Caco-2 (cell line): Measurements from ENCODE around the gene GDAP2. TPM values are rescaled to one million over a fixed set of nuclear protein-coding genes. Genes with fewer than 3 reads are reported as not detected.
"Not testable (repeated sequence)": the region's sequence is repeated elsewhere in the genome, so short reads cannot be mapped to it uniquely, and the experiment has no call there.

Source experiments
- BruUV-seq: library from RNA; stranded (reverse); fragments of 400-500 nt; replicated peaks from 2 replicates; lab custom pipeline; 2021; lab: Mats Ljungman, UMichigan
- CTCF ChIA-PET: fragments of 300-600 bp; sonication (Branson Sonifier 250); formaldehyde crosslinking; loops from one replicate; lab custom pipeline; 2022; ENCODE audit warnings: antibody characterized with exemption; lab: Charles Lee
- POLR2A ChIA-PET: fragments of 300-600 bp; sonication (Branson Sonifier 250); formaldehyde crosslinking; loops from one replicate; lab custom pipeline; 2022; ENCODE audit warnings: antibody characterized with exemption; lab: Charles Lee
- DNase-seq, 2 experiments: peaks; one replicate each; pipeline versions ENCODE4 v3.0.0 to v3.0.0-alpha.2; 2020 to 2022
- H3K27me3 ChIP-seq: replicated peaks from 2 replicates; pipeline ENCODE4 v1.6.0; 2011; ENCODE audit warnings: low read length; ENCODE audit not compliant: control insufficient read depth, insufficient read depth
- H3K36me3 ChIP-seq: 2 replicates; pipeline ENCODE4 v1.5.1; 2011; ENCODE audit warnings: low read length; ENCODE audit not compliant: control insufficient read depth, insufficient read depth
- H3K4me1 ChIP-seq: fragments of 250-450 bp; sonication (Bioruptor Pico); 2 replicates; pipeline ENCODE4 v1.5.1; 2020; ENCODE audit warnings: mild to moderate bottlenecking
- H3K4me3 ChIP-seq: 2 replicates; pipeline ENCODE4 v1.5.1; 2011; ENCODE audit warnings: low read depth, mild to moderate bottlenecking, control low read depth, low read length
- H3K9me3 ChIP-seq: fragments of 250-450 bp; sonication (Bioruptor Pico); 2 replicates; pipeline ENCODE4 v1.5.1; 2020; ENCODE audit warnings: mild to moderate bottlenecking, moderate library complexity
- H3K27ac Mint-ChIP-seq: one replicate; pipeline ENCODE4 v1.8.0; 2022; ENCODE audit warnings: mixed read lengths; ENCODE audit not compliant: unreplicated experiment
- H3K27me3 Mint-ChIP-seq: one replicate; pipeline ENCODE4 v1.8.0; 2022; ENCODE audit warnings: mixed read lengths; ENCODE audit not compliant: insufficient read depth, unreplicated experiment
- H3K36me3 Mint-ChIP-seq: one replicate; pipeline ENCODE4 v1.8.0; 2022; ENCODE audit warnings: mild to moderate bottlenecking, mixed read lengths; ENCODE audit not compliant: insufficient read depth, unreplicated experiment
- H3K4me1 Mint-ChIP-seq: one replicate; pipeline ENCODE4 v1.8.0; 2022; ENCODE audit warnings: low read depth, mixed read lengths; ENCODE audit not compliant: unreplicated experiment
- H3K4me3 Mint-ChIP-seq: one replicate; pipeline ENCODE4 v1.8.0; 2022; ENCODE audit warnings: mild to moderate bottlenecking, moderate library complexity, mixed read lengths; ENCODE audit not compliant: unreplicated experiment
- H3K9me3 Mint-ChIP-seq: one replicate; pipeline ENCODE4 v1.8.0; 2022; ENCODE audit warnings: mixed read lengths; ENCODE audit not compliant: unreplicated experiment
- CTCF ChIP-seq, 2 experiments: fragments of 200-600 bp in 1 of 2; IDR thresholded peaks; 1 replicate in 1 of 2; 2 replicates in 1 of 2; pipeline versions ENCODE4 v1.5.1 to v1.8.0; 2011 to 2022; ENCODE audit warnings: antibody characterized with exemption in 1 of 2, control low read depth in 1 of 2, inconsistent platforms in 1 of 2, low read depth in 1 of 2, low read length in 1 of 2, mild to moderate bottlenecking in 1 of 2, moderate library complexity in 1 of 2; ENCODE audit not compliant: insufficient read depth in 1 of 2, severe bottlenecking in 1 of 2, unreplicated experiment in 1 of 2
- intact Hi-C: fragments of 100-400 bp; cut with micrococcal nuclease; formaldehyde crosslinking; loops from one replicate; pipeline ENCODE4 v1.10.0; 2022; ENCODE audit not compliant: unreplicated experiment
- total RNA-seq: library from RNA; stranded (reverse); gene quantifications from 2 replicates; pipeline ENCODE4 v1.2.3, GENCODE V29; 2022

GDAP2 gene
- total RNA-seq, 1 experiment from 2014 or later = 16.4 TPM

DNA sequence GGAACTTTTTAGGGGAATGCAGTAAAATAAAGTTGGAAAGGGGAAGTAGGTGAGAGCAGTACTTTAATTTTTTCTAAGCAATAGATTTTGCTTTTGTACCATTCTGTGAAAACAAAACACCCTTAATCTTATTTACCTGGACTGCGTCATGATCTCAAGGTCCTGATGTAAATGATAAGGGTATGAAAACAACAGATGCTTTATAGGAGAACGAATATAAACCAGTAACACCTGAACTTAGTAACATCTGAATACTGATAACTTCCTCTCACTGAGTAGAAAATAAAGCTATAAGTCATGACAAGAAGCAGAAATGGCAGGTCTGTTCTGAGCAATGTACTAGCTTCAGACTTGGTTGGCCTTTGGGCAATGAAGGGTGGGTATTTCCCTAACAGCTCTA lies 77.7 kb downstream of the GDAP2 start:
- Mint-ChIP-seq H3K36me3 (no peaks in the 10 kb centered on the region), H3K4me1 (no peaks in the 10 kb centered on the region), H3K27ac (no peak overlapping the region), H3K27me3 (no peaks in the 10 kb centered on the region), H3K9me3 (no peaks in the 10 kb centered on the region), H3K4me3 (no peak overlapping the region)
- Histone ChIP-seq H3K36me3 (no peaks in the 10 kb centered on the region), H3K4me3 (no peak overlapping the region), H3K9me3 (no peaks in the 10 kb centered on the region), H3K27me3 (no peaks in the 10 kb centered on the region), H3K4me1 (no peaks in the 10 kb centered on the region)
- no peak for DNase-seq
- ChIA-PET CTCF (interaction anchor here (0.7 kb wide), 1 partner anchor 29 kb away, joined by 4 read pairs; no protein-coding TSS in a partner anchor), POLR2A (no interaction called here)
- intact Hi-C loops = no loop called here
- no peak for TF ChIP-seq CTCF (IDR thresholded peaks at IDR 0.05; ENCODE audit: insufficient read depth in 1 of 2, low read depth in 1 of 2, low read length in 1 of 2, severe bottlenecking in 1 of 2, unreplicated experiment in 1 of 2)
- BruUV-seq = no TSS peak

GRCh38 chr1:117846674-117847425 lies 82.6 kb downstream of the GDAP2 start:
- Histone ChIP-seq H3K4me1 (no peaks in the 10 kb centered on the region), H3K27me3 (no peaks in the 10 kb centered on the region), H3K36me3 (no peaks in the 10 kb centered on the region), H3K4me3 (no peak overlapping the region), H3K9me3 (no peaks in the 10 kb centered on the region)
- CTCF ChIA-PET = no interaction called here
- Mint-ChIP-seq H3K4me3 (no peak overlapping the region), H3K27me3 (no peaks in the 10 kb centered on the region), H3K4me1 (no peaks in the 10 kb centered on the region), H3K36me3 (no peaks in the 10 kb centered on the region), H3K9me3 (peaks cover 9% of the 10 kb centered on the region), H3K27ac (no peak overlapping the region)
- BruUV-seq = no TSS peak
- TF ChIP-seq CTCF (IDR thresholded peaks at IDR 0.05; ENCODE audit: insufficient read depth in 1 of 2, low read depth in 1 of 2, low read length in 1 of 2, severe bottlenecking in 1 of 2, unreplicated experiment in 1 of 2) = no peak
- DNase-seq = no peak
- POLR2A ChIA-PET = no interaction called here
- intact Hi-C loops = no loop called here

- H3K4me1 Mint-ChIP-seq, H3K27ac Mint-ChIP-seq, H3K36me3 Mint-ChIP-seq, BruUV-seq, DNase-seq, H3K4me1 ChIP-seq, H3K9me3 Mint-ChIP-seq, H3K4me3 Mint-ChIP-seq, intact Hi-C loops, POLR2A ChIA-PET, H3K36me3 ChIP-seq, H3K9me3 ChIP-seq, H3K27me3 Mint-ChIP-seq, H3K4me3 ChIP-seq, CTCF ChIA-PET, H3K27me3 ChIP-seq: not testable (repeated sequence)
These were observed 84.9 kb downstream of the GDAP2 start for GRCh38 chr1:117844478-117844877.
